ENCODE data around the gene NCBP3. TPM values are rescaled to one million over a fixed set of nuclear protein-coding genes. Genes with fewer than 3 reads are reported as not detected.

Gene NCBP3
- total RNA-seq, 1 donor, result 21.4 TPM

DNA sequence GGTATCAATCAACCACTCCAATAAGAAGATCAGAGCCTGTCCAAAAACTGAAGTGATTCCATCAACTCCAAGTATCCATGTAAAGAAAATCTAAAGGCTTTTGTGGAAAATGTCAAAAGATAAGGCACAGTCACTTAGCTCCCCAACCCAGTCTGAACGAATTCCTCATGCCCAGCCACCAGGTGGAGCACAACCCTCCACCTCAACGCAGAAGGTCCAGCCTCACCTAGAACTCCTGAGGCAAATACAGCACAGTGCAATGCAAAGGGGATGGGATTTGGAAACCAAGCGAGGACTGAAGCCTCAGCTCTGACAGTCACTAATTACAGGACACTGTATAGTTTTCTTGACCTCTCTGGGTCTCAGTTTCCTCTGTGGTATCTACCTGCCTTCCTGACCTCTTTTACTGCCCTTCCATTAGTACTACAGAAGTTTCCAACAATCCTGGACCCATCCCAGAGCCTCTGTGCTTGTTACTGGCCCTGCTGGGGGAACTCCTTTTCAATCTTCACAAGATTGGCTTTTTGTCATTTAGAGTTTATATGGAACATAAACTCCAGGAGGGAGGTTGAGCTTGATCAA is 2.0 kb downstream of the NCBP3 start:
- Histone ChIP-seq H3K9me3 (ENCODE audit: low read depth, low read length) (no peaks in the 10 kb centered on the region), H3K4me1 (ENCODE audit: insufficient read depth, low read length) (peaks cover 5% of the 10 kb centered on the region), H3K79me2 (ENCODE audit: insufficient read depth, low read length) (peaks cover 62% of the 10 kb centered on the region), H3K4me3 (ENCODE audit: insufficient read depth, low read length) (no peak overlapping the region), H3K4me2 (ENCODE audit: insufficient read depth, low read length) (no peak overlapping the region), H4K20me1 (ENCODE audit: insufficient read depth, low read length) (peaks cover 31% of the 10 kb centered on the region), H3K36me3 (ENCODE audit: insufficient read depth, low read length) (peaks cover 46% of the 10 kb centered on the region), H3K27ac (ENCODE audit: low read depth, low read length) (no peak overlapping the region), H3K27me3 (ENCODE audit: insufficient read depth, low read length) (no peaks in the 10 kb centered on the region), H2AFZ (ENCODE audit: low read length) (no peak overlapping the region)
- TF ChIP-seq, protein P1, sequence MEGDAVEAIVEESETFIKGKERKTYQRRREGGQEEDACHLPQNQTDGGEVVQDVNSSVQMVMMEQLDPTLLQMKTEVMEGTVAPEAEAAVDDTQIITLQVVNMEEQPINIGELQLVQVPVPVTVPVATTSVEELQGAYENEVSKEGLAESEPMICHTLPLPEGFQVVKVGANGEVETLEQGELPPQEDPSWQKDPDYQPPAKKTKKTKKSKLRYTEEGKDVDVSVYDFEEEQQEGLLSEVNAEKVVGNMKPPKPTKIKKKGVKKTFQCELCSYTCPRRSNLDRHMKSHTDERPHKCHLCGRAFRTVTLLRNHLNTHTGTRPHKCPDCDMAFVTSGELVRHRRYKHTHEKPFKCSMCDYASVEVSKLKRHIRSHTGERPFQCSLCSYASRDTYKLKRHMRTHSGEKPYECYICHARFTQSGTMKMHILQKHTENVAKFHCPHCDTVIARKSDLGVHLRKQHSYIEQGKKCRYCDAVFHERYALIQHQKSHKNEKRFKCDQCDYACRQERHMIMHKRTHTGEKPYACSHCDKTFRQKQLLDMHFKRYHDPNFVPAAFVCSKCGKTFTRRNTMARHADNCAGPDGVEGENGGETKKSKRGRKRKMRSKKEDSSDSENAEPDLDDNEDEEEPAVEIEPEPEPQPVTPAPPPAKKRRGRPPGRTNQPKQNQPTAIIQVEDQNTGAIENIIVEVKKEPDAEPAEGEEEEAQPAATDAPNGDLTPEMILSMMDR (IDR thresholded peaks at IDR 0.05; ENCODE audit: extremely low read depth, low read depth, low read length), result peak; percentile 65
- peak; percentile 69 for DNase-seq (ENCODE audit: insufficient read length, low spot score, missing footprints)

DNA sequence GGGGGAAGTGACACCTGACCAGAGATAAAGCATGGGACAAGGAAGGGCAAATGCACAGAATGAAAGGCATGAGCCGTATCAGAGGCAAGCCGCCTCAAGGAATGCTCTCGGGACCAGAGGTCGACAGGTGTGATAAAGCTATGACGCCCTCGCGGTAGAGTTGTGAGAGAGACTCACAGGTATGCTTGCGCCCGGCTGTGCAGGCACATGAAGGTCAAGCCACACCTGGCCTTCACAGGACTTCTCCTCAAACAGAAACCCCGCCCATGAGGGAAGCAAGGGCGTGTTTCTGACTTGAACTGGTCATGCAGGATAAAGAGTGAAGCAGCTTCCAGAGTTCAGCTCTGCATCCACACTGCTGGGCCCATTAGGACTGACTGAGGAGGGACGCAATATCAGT is 7.8 kb downstream of the NCBP3 start:
- peaks cover 72% of the 10 kb centered on the region for H3K79me2 ChIP-seq (ENCODE audit: insufficient read depth, low read length)

DNA sequence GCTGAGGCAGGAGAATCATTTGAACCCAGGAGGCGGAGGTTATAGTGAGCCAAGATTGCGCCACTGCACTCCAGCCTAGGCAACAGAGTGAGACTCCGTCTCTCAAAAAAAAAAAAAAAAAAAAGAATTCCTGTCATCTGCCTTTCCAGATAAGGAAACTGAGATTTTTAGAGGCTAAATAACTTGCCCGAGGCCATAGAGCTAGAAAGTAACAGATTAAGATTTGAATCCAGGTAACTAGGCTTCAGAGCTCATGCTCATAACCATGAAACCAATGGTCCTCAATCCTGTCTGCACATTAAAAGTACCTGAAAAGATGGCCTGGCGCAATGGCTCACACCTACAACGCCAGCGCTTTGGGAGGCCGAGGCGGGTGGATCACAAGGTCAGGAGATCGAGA is 9.5 kb downstream of the NCBP3 start:
- Histone ChIP-seq H3K4me3 (ENCODE audit: insufficient read depth, low read length) (no peak overlapping the region), H3K36me3 (ENCODE audit: insufficient read depth, low read length) (peaks cover 55% of the 10 kb centered on the region), H4K20me1 (ENCODE audit: insufficient read depth, low read length) (peaks cover 27% of the 10 kb centered on the region), H3K9me3 (ENCODE audit: low read depth, low read length) (no peaks in the 10 kb centered on the region), H2AFZ (ENCODE audit: low read length) (no peak overlapping the region), H3K27me3 (ENCODE audit: insufficient read depth, low read length) (no peaks in the 10 kb centered on the region), H3K79me2 (ENCODE audit: insufficient read depth, low read length) (peaks cover 61% of the 10 kb centered on the region), H3K4me2 (ENCODE audit: insufficient read depth, low read length) (no peak overlapping the region), H3K4me1 (ENCODE audit: insufficient read depth, low read length) (peaks cover 4% of the 10 kb centered on the region), H3K27ac (ENCODE audit: low read depth, low read length) (no peak overlapping the region)
- TF ChIP-seq, protein P1 (IDR thresholded peaks at IDR 0.05; ENCODE audit: extremely low read depth, low read depth, low read length), result no peak
- no peak for DNase-seq (ENCODE audit: insufficient read length, low spot score, missing footprints)

More for the DNA sequence above, 7.8 kb downstream of the NCBP3 start:
- H2AFZ ChIP-seq (ENCODE audit: low read length), result no peak overlapping the region
- H3K4me1 ChIP-seq (ENCODE audit: insufficient read depth, low read length), result peaks cover 4% of the 10 kb centered on the region
- no peak overlapping the region for H3K4me3 ChIP-seq (ENCODE audit: insufficient read depth, low read length)
- no peaks in the 10 kb centered on the region for H3K9me3 ChIP-seq (ENCODE audit: low read depth, low read length)
- no peaks in the 10 kb centered on the region for H3K27me3 ChIP-seq (ENCODE audit: insufficient read depth, low read length)
- no peak overlapping the region for H3K4me2 ChIP-seq (ENCODE audit: insufficient read depth, low read length)
- TF ChIP-seq, protein P1 (IDR thresholded peaks at IDR 0.05; ENCODE audit: extremely low read depth, low read depth, low read length), result no peak
- peak; percentile 9 for DNase-seq (ENCODE audit: insufficient read length, low spot score, missing footprints)
- peaks cover 32% of the 10 kb centered on the region for H4K20me1 ChIP-seq (ENCODE audit: insufficient read depth, low read length)
- peaks cover 67% of the 10 kb centered on the region for H3K36me3 ChIP-seq (ENCODE audit: insufficient read depth, low read length)
- no peak overlapping the region for H3K27ac ChIP-seq (ENCODE audit: low read depth, low read length)

DNA sequence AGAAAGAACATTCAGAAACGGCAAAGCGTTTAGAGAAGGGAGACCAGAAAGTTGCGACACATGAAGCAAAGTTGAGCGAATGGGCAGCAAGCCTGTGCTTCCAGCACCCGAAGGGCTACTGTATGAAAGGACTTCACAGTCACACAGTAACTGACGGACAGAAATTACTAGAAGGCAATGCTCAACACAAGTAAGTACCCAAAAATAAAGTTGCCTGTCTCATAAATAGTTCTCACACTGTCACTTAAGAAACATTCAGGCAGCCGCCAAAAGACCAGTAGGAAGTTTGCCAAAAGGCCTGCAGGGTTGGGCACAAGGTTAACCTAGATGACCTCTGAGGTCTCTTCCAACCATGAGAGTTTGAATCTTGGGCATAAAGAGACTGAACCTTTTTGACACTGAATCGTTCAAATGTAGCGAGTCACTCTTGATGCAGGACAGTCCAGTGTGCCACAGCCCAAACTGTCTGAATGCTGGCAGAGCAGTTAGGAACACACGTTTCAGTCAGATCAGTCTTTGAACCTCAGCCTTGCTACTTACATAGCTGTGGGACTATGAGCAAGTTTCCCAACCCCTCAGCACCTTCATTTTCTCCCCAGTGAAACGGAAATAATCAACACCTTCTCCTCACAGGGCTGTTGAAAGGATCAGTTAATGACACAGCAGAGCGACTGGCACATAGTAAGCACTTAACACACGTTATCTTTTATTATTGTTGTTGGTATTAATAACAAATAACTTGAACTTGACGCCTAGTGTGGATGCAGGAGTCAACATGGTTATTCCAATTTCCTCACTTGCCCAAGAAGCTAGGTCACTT is 10.4 kb downstream of the NCBP3 start:
- no peak overlapping the region for H3K4me2 ChIP-seq (ENCODE audit: insufficient read depth, low read length)
- H4K20me1 ChIP-seq (ENCODE audit: insufficient read depth, low read length), result peaks cover 22% of the 10 kb centered on the region
- TF ChIP-seq, protein P1 (IDR thresholded peaks at IDR 0.05; ENCODE audit: extremely low read depth, low read depth, low read length), result no peak
- H3K4me1 ChIP-seq (ENCODE audit: insufficient read depth, low read length), result peaks cover 4% of the 10 kb centered on the region
- peak; percentile 83 for DNase-seq (ENCODE audit: insufficient read length, low spot score, missing footprints)
- no peak overlapping the region for H3K27ac ChIP-seq (ENCODE audit: low read depth, low read length)
- peaks cover 46% of the 10 kb centered on the region for H3K36me3 ChIP-seq (ENCODE audit: insufficient read depth, low read length)
- no peaks in the 10 kb centered on the region for H3K9me3 ChIP-seq (ENCODE audit: low read depth, low read length)
- H2AFZ ChIP-seq (ENCODE audit: low read length), result no peak overlapping the region
- H3K79me2 ChIP-seq (ENCODE audit: insufficient read depth, low read length), result peaks cover 54% of the 10 kb centered on the region
- H3K4me3 ChIP-seq (ENCODE audit: insufficient read depth, low read length), result no peak overlapping the region
- no peaks in the 10 kb centered on the region for H3K27me3 ChIP-seq (ENCODE audit: insufficient read depth, low read length)

All from osteoblast (primary cell).